ENCODE measurements around the gene UNC5CL. TPM values are rescaled to one million over a fixed set of nuclear protein-coding genes. Genes with fewer than 3 reads are reported as not detected.

The UNC5CL gene
- total RNA-seq, 1 donor, result under 0.01 TPM

DNA sequence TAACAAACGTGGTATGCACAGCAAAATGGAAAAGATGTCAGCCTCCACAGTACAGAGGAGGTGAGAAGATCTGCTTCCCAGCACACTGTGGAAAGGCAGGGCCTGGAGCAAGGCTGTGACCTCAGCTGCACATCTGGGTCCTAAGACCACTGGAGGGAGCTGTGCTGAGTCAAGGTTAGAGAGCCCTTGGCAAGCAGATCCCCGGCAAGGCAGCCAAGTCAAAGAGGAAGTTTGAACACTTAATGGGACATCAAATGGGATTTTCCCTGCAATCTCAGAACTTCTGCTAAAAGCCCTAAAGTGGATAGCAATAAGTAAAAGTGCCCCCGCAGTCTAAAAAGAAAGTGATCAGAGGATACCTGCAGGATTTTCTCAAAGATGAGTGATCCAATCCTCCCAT lies 39.5 kb downstream of the UNC5CL start:
- TF ChIP-seq, protein P1, sequence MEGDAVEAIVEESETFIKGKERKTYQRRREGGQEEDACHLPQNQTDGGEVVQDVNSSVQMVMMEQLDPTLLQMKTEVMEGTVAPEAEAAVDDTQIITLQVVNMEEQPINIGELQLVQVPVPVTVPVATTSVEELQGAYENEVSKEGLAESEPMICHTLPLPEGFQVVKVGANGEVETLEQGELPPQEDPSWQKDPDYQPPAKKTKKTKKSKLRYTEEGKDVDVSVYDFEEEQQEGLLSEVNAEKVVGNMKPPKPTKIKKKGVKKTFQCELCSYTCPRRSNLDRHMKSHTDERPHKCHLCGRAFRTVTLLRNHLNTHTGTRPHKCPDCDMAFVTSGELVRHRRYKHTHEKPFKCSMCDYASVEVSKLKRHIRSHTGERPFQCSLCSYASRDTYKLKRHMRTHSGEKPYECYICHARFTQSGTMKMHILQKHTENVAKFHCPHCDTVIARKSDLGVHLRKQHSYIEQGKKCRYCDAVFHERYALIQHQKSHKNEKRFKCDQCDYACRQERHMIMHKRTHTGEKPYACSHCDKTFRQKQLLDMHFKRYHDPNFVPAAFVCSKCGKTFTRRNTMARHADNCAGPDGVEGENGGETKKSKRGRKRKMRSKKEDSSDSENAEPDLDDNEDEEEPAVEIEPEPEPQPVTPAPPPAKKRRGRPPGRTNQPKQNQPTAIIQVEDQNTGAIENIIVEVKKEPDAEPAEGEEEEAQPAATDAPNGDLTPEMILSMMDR (IDR thresholded peaks at IDR 0.05; ENCODE audit: insufficient read depth, low read depth, low read length), result peak; percentile 53
- no peak overlapping the region for H3K4me3 ChIP-seq (ENCODE audit: low read depth, low read length)
- DNase-seq (ENCODE audit: low read depth), result peak; percentile 46

DNA sequence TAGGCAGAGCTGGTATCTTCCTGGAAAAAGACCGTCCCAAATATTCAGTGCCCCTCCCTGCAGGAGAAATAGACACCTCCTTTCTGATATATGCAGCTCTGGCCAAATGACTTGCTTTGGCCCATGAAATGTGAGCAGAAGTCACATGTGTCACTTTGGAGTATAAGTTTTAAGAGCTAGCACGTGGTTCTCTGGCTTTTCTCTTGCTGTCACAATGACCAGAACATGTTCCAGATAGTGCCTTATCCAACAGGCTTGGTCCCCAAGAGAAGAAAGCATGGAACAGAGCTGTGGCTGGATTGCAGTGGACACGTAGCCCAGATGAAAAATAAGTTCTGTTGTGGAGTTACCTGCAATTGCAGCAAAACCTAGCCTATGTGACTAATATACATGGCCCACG lies 40.4 kb downstream of the UNC5CL start:
- TF ChIP-seq, protein P1 (IDR thresholded peaks at IDR 0.05; ENCODE audit: insufficient read depth, low read depth, low read length), result no peak
- no peak overlapping the region for H3K4me3 ChIP-seq (ENCODE audit: low read depth, low read length)
- no peak for DNase-seq (ENCODE audit: low read depth)

DNA sequence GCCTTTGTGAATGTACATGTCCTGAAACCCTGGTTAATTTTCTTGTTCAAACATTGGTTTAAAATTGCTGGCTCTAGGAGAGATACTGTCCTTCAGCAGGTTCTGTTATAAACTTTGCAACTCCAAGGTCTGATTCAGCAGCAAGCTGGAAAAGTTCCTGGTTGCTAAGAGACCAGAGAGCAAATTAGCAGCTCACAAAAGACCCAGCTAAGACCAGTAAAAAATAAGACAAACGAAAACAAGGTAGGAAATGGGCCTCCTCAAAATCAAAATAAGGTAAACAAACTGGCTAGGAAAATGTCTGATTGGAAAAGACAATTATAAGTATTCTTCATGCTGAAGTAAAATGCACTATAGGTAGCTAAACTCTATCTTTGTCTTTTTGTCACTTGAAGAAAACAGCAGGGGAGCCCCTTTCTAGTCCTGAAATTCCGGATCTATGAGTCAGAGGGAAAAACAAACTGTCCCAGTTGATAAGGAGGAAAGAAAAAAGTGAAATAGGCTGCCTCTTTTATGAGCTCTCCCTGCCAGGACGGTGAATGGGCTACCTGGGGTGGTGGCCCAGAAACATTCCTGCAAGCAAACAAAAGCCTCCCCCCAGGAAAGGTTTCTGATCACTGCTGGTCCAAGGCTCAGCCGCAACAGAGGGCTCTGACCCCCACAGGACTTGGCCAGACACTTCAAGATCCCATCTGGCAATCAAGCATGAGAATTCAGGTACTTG lies 41.6 kb downstream of the UNC5CL start:
- H3K4me3 ChIP-seq (ENCODE audit: low read depth, low read length), result no peak overlapping the region
- TF ChIP-seq, protein P1 (IDR thresholded peaks at IDR 0.05; ENCODE audit: insufficient read depth, low read depth, low read length), result no peak
- peak; percentile 56 for DNase-seq (ENCODE audit: low read depth)

DNA sequence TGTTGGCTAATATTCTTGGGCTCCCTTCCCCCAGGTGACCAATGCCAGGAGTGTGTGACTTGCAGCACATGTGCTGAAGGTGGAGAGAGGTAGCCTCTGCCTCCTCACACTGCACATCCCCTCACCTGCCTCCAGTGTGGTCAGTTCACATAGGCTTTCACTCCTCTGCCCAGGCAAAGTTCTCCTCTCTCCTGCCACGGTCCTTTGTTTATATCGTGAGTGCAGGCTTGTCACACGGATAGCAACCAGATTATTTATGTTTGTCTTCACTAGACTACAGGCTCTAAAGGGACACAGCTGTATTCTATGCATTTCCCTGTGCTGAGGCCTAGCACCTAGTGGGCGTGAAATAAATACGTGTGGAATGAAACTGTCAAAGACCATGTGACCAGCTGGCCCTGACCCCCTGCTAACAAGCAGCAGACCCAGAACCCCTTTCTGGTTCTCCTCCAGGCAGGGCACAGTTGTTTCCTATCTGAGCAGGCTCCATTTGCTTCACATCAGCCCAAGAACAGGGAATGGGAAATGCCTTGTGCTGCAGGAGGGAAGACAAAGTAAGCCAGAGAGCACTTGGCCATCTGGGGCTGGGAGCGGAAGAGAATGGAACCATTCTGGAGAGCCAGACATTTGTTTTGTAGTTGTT lies 42.3 kb downstream of the UNC5CL start:
- peak; percentile 7 for DNase-seq (ENCODE audit: low read depth)
- H3K4me3 ChIP-seq (ENCODE audit: low read depth, low read length), result no peak overlapping the region
- TF ChIP-seq, protein P1 (IDR thresholded peaks at IDR 0.05; ENCODE audit: insufficient read depth, low read depth, low read length), result no peak

DNA sequence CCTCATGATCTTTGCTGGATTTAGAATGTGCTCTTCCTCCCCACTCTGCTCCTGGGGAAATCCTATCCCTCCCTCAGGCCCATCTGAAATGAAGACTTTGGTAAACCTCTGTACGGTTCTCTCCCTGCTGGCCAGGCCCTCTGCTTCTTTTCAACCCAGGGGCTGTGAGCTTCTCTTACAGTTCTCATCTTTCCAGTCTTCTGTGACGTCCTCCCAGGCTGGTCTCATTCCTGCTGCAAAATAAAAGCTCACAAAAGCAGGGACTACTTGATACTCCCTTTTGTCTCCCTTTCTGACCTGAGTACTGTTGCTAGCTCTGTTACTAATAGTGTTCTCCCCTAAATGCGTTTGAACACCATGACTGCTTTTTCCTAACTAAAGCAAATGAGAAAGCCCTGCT lies 46.3 kb downstream of the UNC5CL start:
- TF ChIP-seq, protein P1 (IDR thresholded peaks at IDR 0.05; ENCODE audit: insufficient read depth, low read depth, low read length), result no peak
- no peak overlapping the region for H3K4me3 ChIP-seq (ENCODE audit: low read depth, low read length)
- no peak for DNase-seq (ENCODE audit: low read depth)

DNA sequence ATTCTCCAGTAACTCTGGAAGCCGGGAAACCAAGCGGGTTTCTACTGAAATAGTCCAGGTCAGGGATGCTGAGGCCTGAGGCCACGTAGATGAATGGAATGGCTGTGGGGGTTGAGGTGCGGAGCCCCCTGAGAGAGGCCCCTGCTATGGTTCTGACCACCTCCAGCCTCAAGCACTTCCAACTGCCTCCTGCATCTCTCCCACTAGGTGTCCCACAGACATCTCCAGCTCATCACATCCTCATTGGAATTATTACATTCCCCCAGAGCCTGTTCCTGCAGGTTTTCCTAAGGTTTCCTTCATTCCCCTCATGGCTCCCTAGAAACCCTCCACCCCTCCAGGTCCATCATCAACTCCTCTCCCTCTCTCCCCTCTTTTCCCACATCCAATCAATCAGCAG lies 48.7 kb downstream of the UNC5CL start:
- H3K4me3 ChIP-seq (ENCODE audit: low read depth, low read length), result no peak overlapping the region
- no peak for DNase-seq (ENCODE audit: low read depth)
- TF ChIP-seq, protein P1 (IDR thresholded peaks at IDR 0.05; ENCODE audit: insufficient read depth, low read depth, low read length), result peak; percentile 17

Measured in fibroblast of villous mesenchyme (primary cell).